NCI-H345 treated with DMSO at 0.1 percent for 48 hours (cell line): ENCODE results near the gene RHOBTB1.

ENCODE experiments used
- DNase-seq: peaks from one replicate; lab custom pipeline; 2025; ENCODE audit not compliant: unreplicated experiment; lab: John Stamatoyannopoulos, UW

RHOBTB1 gene

GRCh38 chr10:60942134-60942787 lies 1.7 kb downstream of the RHOBTB1 start:
- DNase-seq = no peak

DNA sequence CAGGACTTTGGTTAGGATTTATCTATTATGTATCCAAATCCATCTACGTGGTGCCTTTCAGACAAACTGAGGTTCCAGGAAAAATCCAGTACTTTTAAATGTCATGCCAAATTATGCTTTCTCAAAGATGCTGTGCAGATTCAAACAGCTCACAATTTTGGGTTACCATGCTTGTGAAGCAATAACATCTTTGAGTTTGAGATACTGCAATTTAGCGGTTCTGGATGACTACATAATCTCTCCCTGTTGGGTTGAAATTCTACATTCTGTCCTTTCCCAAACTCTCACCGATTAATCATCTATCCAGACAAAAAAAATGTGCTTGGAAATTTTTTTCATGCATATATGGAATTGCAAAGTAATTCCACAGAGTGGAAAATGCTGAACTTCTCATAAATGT lies 3.5 kb downstream of the RHOBTB1 start:
- DNase-seq = no peak

DNA sequence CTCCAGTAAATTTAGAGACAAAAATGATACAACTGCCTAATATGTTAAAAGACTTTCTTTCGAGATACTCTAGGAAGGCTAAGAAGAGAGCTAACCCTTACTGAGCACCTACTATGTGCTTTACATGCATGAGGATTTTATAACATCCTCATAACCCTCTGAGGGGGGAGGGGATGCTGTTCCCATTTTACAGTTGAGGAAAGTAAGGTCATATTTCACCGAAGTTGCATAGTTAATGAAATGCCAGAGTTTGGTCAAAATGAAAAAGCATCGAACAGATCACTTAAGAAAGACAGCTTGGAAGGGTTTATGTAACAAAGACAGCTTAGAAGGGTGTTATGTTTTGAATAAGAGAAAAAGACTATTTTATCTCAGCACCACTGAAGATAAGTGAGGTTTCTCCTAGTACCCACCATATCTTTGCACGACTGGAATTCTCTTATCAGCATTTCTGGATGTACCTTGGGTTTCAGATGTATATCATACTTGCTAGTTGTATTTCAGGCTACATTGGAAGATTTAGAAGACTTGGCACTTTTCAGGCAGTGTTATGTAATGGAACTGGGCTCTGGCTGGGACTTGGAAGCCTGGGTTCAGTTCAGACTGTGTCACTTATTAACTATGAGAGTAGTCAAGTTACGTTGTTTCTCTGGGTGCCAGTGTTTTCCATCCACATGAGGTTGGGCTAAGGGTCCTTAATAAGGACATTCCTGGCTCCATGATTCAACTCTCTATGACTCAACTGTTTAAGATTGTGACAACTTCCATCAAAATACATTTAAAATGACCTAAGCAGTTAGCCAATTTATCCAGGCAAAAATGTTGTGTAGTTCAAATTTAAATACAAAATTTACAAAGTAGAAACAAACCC lies 6.0 kb downstream of the RHOBTB1 start:
- no peak for DNase-seq

DNA sequence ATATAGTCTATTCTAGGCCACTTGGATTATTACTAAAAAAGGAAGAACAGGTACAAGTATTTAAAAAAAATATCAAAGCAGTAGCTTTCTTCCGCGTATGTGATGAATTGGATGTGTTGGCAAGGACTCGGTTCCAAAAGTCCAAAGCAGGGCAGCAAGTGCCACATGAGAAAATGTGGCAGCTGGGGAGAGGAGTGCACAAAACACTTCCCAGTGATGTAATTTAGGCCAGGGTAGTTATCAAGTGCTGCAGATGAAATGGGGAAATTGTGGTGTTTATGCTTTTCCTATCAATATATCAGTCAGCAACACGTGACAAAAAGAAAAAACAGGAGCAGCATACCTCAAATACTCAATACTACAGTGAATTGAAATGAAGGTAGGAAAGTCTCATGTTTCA lies 7.0 kb downstream of the RHOBTB1 start:
- DNase-seq = no peak

- DNase-seq = no peak
These were observed 9.5 kb downstream of the RHOBTB1 start for GRCh38 chr10:60934215-60935175.

GRCh38 chr10:60932756-60933155 lies 11.2 kb downstream of the RHOBTB1 start:
- DNase-seq = no peak

DNA sequence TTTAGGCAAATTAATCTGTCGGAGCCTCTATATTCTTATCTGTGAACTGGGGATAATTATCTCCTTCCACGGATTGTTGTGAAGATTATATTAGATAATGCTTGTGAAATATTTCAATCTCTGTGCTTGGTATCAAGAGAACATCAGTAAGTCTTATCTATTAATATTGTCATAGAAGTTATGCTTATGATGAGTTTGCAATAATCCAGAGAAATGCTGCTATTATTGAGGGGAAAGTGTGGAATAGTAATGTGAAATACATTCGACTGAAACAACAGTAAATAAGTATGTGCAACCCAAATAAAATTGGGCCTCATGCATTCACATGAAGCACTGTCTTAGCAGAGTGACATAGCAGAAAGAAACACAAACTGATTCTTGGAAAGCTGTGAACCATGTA lies 13.7 kb downstream of the RHOBTB1 start:
- DNase-seq = no peak

DNA sequence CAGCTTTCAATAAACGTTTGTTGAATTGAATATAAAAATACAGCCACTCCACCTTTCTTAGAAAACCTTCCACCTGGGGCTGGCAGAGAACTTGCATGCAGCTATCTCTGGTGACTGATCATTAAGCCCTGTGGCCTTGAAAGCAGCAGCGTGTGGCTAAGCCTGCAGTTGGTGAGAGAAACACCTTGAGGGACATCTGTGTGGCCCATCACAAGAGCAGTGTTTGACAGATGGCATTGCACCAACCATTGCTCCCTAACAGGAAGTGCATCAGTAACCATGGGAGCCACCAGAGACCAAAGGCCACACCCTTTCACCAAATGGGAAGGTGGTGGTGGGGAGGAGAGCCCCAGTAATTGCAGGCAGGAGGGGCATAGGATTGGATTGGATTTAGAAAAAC lies 22.4 kb downstream of the RHOBTB1 start:
- no peak for DNase-seq

GRCh38 chr10:60920479-60920878 lies 23.5 kb downstream of the RHOBTB1 start:
- DNase-seq = no peak

GRCh38 chr10:60919551-60919950 lies 24.4 kb downstream of the RHOBTB1 start:
- DNase-seq = no peak

- no peak for DNase-seq
These were observed 26.4 kb downstream of the RHOBTB1 start for GRCh38 chr10:60917331-60918280.

DNA sequence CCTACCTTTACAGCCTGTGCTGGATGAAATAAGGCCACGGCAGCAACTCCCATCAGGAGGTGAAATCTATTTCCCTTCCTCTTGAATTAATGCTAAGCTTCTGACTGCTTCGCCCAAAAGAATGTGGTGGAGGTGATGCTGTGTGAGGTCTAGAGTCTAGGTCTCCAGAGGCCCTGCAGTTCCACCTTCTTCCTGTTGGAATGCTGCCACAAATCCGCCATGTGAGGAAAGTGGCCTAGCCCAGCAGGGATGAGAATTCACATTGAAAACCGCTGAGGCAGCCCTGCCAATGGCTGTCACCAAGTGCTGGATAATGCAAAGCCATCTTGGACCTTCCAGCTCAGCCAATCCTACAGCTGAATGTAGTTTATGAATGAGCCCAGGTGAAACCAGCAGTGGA lies 28.0 kb downstream of the RHOBTB1 start:
- DNase-seq = no peak

DNA sequence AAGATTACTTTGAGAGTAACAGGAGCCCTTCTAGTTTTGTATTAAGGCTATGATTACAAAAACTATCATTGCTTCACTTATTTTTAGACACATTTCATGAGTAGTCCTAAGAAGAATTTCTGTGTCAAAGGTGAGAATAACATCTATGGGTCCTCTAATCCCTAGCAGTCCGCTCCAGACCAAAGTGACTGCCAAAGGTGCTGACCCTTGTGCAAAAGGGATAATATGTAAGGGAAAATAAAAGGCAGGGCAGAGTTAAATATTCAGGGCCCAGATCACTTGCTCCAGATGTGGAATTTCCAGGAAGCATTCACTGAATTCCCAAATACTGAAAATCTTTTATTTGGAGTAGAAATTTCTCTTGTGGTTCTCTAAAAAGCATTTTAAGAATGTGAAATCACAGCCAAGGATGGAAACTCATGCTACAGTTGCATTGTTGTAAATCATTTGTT lies 29.3 kb downstream of the RHOBTB1 start:
- DNase-seq = no peak

- no peak for DNase-seq
These were observed 30.3 kb downstream of the RHOBTB1 start for GRCh38 chr10:60913657-60914056.

DNA sequence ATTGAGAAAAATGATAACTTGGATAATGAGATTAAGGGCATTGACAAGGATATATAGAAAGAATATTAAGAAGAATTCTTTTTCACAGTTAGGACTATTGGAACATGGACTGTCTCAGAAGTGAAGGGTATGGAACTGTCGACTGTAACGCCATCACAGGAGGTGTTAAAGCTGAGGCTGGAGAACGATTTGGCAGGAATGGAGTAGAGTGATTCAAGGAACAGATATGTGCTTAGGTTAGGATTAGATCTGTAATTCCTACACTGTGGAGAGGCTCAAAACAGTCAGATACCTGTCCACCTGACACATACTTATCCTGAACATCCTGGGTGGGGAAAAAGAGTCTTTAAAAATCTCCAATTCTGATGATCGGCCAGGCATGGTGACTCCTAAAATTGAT lies 30.9 kb downstream of the RHOBTB1 start:
- no peak for DNase-seq

DNA sequence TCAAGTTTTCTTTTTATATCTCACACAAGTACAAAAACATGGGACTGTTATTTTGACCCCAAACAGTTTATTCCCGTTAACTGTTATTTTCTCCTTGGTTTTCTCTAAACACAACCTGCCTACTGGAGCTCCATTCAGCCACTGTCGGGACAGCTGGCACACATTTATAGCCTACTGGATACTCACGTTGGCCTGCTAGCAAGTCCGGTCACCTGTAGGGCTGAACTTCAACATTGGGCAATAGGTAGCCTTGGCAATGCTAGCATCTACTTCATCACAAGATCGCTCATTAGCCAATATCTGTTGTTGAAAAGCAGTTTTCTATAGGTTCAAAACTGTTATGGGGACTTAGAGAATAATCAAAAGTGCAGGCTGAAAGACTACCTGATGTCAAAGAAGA lies 32.3 kb downstream of the RHOBTB1 start:
- no peak for DNase-seq

DNA sequence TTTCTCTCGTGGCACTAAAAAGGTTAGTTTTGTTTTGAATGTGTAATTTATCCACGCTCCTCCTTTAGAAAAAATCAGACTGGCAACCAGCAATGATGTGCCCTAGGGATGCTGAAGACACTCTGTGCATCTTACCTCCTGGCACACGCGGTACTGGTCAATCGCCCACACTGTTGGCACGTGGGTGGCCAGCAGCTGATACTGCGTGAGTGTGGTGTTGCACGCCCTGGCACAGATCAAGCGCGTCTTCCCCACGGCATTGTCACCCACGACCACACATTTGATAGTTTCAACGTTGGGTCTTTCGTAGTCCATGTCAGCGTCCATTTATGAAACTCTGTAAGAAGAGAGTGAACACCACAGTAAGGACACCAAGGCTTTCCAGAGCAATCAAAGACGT lies 32.8 kb downstream of the RHOBTB1 start:
- DNase-seq = no peak

- DNase-seq = no peak
These were observed 33.4 kb downstream of the RHOBTB1 start for GRCh38 chr10:60910543-60910942.

- DNase-seq = no peak
These were observed 35.1 kb downstream of the RHOBTB1 start for GRCh38 chr10:60908896-60909295.

DNA sequence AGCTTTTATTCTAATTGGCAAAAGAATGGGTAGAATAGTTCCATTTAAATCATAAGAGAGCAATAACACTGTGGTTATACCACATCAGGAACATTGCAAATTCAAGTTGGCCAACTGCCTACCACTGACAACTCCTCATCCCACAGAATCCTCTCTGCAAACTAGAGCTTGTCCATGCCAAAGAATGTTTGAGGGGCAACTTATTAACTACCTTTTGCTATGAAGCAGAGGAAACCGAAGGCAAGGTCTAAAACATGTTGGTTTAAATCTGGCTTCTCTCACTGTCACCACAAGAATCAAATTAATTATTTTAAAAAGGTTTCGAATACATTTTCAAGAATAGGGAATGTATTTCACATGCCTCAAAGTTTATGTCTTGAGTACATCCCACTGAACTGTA lies 36.0 kb downstream of the RHOBTB1 start:
- DNase-seq = no peak
